ENCODE measurements around the gene OR6M1. TPM values are rescaled to one million over a fixed set of nuclear protein-coding genes. Genes with fewer than 3 reads are reported as not detected.

Gene OR6M1, protein sequence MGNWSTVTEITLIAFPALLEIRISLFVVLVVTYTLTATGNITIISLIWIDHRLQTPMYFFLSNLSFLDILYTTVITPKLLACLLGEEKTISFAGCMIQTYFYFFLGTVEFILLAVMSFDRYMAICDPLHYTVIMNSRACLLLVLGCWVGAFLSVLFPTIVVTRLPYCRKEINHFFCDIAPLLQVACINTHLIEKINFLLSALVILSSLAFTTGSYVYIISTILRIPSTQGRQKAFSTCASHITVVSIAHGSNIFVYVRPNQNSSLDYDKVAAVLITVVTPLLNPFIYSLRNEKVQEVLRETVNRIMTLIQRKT
- total RNA-seq (2011; cell fraction: chromatin; rRNA removed; ENCODE audit: low replicate concordance) = not detected in 2 replicates
- total RNA-seq (2011; cell fraction: nucleolus; rRNA removed) = not detected in 2 replicates
- total RNA-seq (2011; cell fraction: nucleoplasm; rRNA removed) = not detected in 2 replicates
- total RNA-seq (2014; rRNA removed) (not detected in 2 replicates), total RNA-seq (2014; rRNA removed; fragmentation: Illumina TruSeq; extraction: Trizol) (not detected in 2 replicates), total RNA-seq (2015; rRNA removed; fragmentation: Illumina TruSeq; extraction: Trizol) (not detected in 2 replicates), total RNA-seq (2021) (not detected in 2 replicates), polyA plus RNA-seq (2011; rRNA removed) (not detected in 2 replicates), polyA plus RNA-seq (2014; fragmentation: Illumina TruSeq; extraction: Trizol) (not detected in 2 replicates), polyA plus RNA-seq (2014; fragmentation: Nextera tagmentation; extraction: Ambion mirVana) (not detected), polyA plus RNA-seq (2014; rRNA removed) (not detected in 2 replicates), polyA minus RNA-seq (2011; rRNA and poly(A)+ RNA removed) (not detected in 2 replicates), Bru-seq, nascent RNA (not detected), BruChase-seq, experiment 1, labeled RNA remaining after a 2-hour chase (not detected), BruChase-seq, experiment 2, labeled RNA remaining after a 6-hour chase (not detected)
- not detected in 2 replicates for polyA plus RNA-seq (2011; cell fraction: cytosol; rRNA removed)
- polyA plus RNA-seq (2011; cell fraction: nucleus; rRNA removed) = not detected in 2 replicates
- not detected in 2 replicates for polyA plus RNA-seq (2012)
- not detected in 2 replicates for polyA minus RNA-seq (2011; cell fraction: cytosol; rRNA and poly(A)+ RNA removed)
- not detected in 2 replicates for polyA minus RNA-seq (2011; cell fraction: nucleus; rRNA and poly(A)+ RNA removed)
- long read RNA-seq, experiment 1 = 0 reads
- long read RNA-seq, experiment 2 = 0 reads
- long read RNA-seq, experiment 3 = 0 reads

GRCh38 chr11:123806249-123806648, at the start of gene OR6M1:
Gene OR6M1 (minus strand): TSS chr11:123806349. CDS start chr11:123806349, 0 bp downstream.
- no peaks in the 10 kb centered on the region for H4K20me1 ChIP-seq (replicated peaks; ENCODE audit: control insufficient read depth, insufficient read depth, low read length)
- no peaks in the 10 kb centered on the region for H3K9me3 ChIP-seq (replicated peaks; ENCODE audit: control insufficient read depth, insufficient read depth, low read depth, low read length)
- no TSS peak for BruUV-seq (replicated peaks)
- POLR2A ChIA-PET = no interaction called here
- H3K4me3 ChIP-seq = no peak within 1 kb of the TSS
- H3K9ac ChIP-seq (ENCODE audit: insufficient read depth in 1 of 2, low read depth in 2 of 2, low read length in 2 of 2) = no peak within 1 kb of the TSS
- whole genome bisulfite sequencing (ENCODE audit: insufficient coverage, low coverage, missing lambda C conversion rate) = 7% methylated on average over 4 of the region's 4 CpGs
- ATAC-seq (no peak), DNase-seq (ENCODE audit: extremely low read depth in 1 of 4, low spot score in 3 of 4) (no peak), FAIRE-seq (no peak)
- no peak within 1 kb of the TSS for H3K27ac ChIP-seq (ENCODE audit: extremely low read depth, low read depth, low read length)
- no peaks in the 10 kb centered on the region for H3K27me3 ChIP-seq (ENCODE audit: control insufficient read depth in 2 of 2, insufficient read depth in 2 of 2, low read length in 2 of 2)
- no peaks in the 10 kb centered on the region for H3K36me3 ChIP-seq (ENCODE audit: control insufficient read depth, insufficient read depth, low read length)
- CTCF ChIA-PET (ENCODE audit: low intra/inter-chr PET ratio) = no interaction called here
- no peak within 1 kb of the TSS for H2AFZ ChIP-seq (ENCODE audit: low read depth, low read length)
- no peaks in the 10 kb centered on the region for H3K9me1 ChIP-seq (ENCODE audit: control insufficient read depth, insufficient read depth, low read length)
- H3K4me2 ChIP-seq (ENCODE audit: insufficient read depth, low read length) = no peak within 1 kb of the TSS
- TF ChIP-seq ZNF280B (CRISPR knock-in tag; IDR thresholded peaks at IDR 0.05) (no peak), ZSCAN29 (IDR thresholded peaks at IDR 0.05) (no peak), PHB2 (IDR thresholded peaks at IDR 0.05; ENCODE audit: low read depth) (no peak), CBFA2T2 (conservative IDR thresholded peaks at IDR 0.05) (no peak)
- TF ChIP-seq, protein P1, sequence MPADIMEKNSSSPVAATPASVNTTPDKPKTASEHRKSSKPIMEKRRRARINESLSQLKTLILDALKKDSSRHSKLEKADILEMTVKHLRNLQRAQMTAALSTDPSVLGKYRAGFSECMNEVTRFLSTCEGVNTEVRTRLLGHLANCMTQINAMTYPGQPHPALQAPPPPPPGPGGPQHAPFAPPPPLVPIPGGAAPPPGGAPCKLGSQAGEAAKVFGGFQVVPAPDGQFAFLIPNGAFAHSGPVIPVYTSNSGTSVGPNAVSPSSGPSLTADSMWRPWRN (IDR thresholded peaks at IDR 0.05; ENCODE audit: low read depth) = no peak
- H3K4me1 ChIP-seq (replicated peaks in 1 of 2; ENCODE audit: control insufficient read depth in 2 of 2, insufficient read depth in 2 of 2, low read length in 2 of 2) = no peaks in the 10 kb centered on the region
- in situ Hi-C loops (cut with MboI) = no loop called here
- no peaks in the 10 kb centered on the region for H3K79me2 ChIP-seq (ENCODE audit: control insufficient read depth, insufficient read depth, low read length)
- intact Hi-C loops (cut with micrococcal nuclease) = no loop called here

All from K562 (cell line).